ENCODE results near the gene VDAC2. TPM values are rescaled to one million over a fixed set of nuclear protein-coding genes. Genes with fewer than 3 reads are reported as not detected.

The VDAC2 gene
- total and polyA plus RNA-seq, 2 experiments from 2014 or later, result 242 to 311 TPM

DNA sequence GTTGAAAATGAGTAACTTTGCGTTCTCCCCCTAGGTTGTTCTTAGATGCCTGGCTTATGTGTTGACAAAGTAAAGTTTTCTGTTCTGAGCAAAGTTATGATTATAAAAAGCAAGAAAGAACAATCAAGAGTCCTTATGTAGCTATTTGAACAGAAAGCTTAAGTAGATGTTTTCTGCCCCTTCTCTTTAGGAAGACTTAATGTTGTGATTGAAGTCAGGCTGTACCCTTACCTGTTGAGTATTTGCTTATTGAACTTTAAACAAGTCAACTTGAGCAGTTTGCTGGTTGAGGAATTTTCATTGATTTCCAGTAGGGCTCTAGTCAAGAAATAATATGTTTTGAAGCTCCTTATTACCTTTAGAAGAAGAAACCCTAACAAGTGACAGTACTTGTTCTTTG is 33.9 kb upstream of the VDAC2 start (continued):
- no peak for TF ChIP-seq CREB1 (CRISPR knock-in tag; IDR thresholded peaks at IDR 0.05; ENCODE audit: low read depth)
- TF ChIP-seq, protein P1, sequence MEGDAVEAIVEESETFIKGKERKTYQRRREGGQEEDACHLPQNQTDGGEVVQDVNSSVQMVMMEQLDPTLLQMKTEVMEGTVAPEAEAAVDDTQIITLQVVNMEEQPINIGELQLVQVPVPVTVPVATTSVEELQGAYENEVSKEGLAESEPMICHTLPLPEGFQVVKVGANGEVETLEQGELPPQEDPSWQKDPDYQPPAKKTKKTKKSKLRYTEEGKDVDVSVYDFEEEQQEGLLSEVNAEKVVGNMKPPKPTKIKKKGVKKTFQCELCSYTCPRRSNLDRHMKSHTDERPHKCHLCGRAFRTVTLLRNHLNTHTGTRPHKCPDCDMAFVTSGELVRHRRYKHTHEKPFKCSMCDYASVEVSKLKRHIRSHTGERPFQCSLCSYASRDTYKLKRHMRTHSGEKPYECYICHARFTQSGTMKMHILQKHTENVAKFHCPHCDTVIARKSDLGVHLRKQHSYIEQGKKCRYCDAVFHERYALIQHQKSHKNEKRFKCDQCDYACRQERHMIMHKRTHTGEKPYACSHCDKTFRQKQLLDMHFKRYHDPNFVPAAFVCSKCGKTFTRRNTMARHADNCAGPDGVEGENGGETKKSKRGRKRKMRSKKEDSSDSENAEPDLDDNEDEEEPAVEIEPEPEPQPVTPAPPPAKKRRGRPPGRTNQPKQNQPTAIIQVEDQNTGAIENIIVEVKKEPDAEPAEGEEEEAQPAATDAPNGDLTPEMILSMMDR (conservative IDR thresholded peaks at IDR 0.05; ENCODE audit: low read depth in 2 of 2), result no peak

DNA sequence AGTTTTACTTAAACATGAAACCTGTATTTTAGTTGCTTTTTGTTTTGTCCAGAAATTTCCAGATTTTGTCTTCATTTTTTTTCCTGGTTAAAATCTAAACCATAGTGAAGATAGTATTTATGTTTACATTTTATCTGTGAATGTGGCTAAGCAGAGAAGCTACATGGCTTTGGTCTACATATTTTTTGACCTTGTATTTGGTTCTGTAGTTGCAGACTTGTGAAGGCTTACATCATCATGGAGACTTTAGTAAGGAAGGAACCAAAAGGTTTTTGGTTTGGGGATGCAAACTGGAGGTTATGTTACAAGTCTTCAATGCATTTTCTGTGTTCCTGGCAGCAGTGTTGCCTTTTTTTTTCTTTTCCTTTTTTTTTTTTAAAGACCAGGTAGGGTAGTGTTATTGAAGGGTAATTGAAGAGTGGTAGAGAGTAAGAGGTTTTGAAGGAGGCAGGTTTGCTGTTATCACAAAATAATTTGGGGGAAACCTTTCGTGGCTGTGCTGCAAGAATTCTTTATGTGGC is 30.9 kb upstream of the VDAC2 start:
- no peak overlapping the region for H3K27ac ChIP-seq (ENCODE audit: low read depth)
- H3K4me3 Mint-ChIP-seq, result no peak overlapping the region
- H3K9me2 ChIP-seq (ENCODE audit: insufficient read depth), result no peaks in the 10 kb centered on the region
- H3K4me1 Mint-ChIP-seq, result no peaks in the 10 kb centered on the region
- H2AFZ ChIP-seq, result no peak overlapping the region
- no peaks in the 10 kb centered on the region for H3F3A ChIP-seq (replicated peaks; ENCODE audit: low read depth)
- H3K4me3 ChIP-seq, result no peak overlapping the region
- no peaks in the 10 kb centered on the region for H3K27me3 ChIP-seq (ENCODE audit: insufficient read depth)
- H3K9me3 Mint-ChIP-seq, result no peaks in the 10 kb centered on the region
- no peak for ATAC-seq
- H3K4me2 ChIP-seq, result no peak overlapping the region
- H4K20me1 ChIP-seq (replicated peaks; ENCODE audit: insufficient read depth), result no peaks in the 10 kb centered on the region; the same call in 1 of the 2 replicates
- 0 out of 3 replicates have a peak, but pooled peaks cover 4% of the 10 kb centered on the region for H3K36me3 Mint-ChIP-seq (ENCODE audit: low read depth)
- H3K27ac Mint-ChIP-seq, result no peak overlapping the region
- no peaks in the 10 kb centered on the region for H3K27me3 Mint-ChIP-seq (ENCODE audit: insufficient read depth, low read depth, poor library complexity)
- no peak for DNase-seq (ENCODE audit: low spot score)
- H3K36me3 ChIP-seq (ENCODE audit: insufficient read depth), result no peaks in the 10 kb centered on the region
- no peaks in the 10 kb centered on the region for H3K79me2 ChIP-seq (replicated peaks; ENCODE audit: insufficient read depth)
- H3K4me1 ChIP-seq (ENCODE audit: insufficient read depth), result no peaks in the 10 kb centered on the region
- TF ChIP-seq ZNF114 (CRISPR knock-in tag; IDR thresholded peaks at IDR 0.05), result no peak
- no peak for TF ChIP-seq ZNF331 (CRISPR knock-in tag; IDR thresholded peaks at IDR 0.05; ENCODE audit: low read depth)
- TF ChIP-seq, protein P2, sequence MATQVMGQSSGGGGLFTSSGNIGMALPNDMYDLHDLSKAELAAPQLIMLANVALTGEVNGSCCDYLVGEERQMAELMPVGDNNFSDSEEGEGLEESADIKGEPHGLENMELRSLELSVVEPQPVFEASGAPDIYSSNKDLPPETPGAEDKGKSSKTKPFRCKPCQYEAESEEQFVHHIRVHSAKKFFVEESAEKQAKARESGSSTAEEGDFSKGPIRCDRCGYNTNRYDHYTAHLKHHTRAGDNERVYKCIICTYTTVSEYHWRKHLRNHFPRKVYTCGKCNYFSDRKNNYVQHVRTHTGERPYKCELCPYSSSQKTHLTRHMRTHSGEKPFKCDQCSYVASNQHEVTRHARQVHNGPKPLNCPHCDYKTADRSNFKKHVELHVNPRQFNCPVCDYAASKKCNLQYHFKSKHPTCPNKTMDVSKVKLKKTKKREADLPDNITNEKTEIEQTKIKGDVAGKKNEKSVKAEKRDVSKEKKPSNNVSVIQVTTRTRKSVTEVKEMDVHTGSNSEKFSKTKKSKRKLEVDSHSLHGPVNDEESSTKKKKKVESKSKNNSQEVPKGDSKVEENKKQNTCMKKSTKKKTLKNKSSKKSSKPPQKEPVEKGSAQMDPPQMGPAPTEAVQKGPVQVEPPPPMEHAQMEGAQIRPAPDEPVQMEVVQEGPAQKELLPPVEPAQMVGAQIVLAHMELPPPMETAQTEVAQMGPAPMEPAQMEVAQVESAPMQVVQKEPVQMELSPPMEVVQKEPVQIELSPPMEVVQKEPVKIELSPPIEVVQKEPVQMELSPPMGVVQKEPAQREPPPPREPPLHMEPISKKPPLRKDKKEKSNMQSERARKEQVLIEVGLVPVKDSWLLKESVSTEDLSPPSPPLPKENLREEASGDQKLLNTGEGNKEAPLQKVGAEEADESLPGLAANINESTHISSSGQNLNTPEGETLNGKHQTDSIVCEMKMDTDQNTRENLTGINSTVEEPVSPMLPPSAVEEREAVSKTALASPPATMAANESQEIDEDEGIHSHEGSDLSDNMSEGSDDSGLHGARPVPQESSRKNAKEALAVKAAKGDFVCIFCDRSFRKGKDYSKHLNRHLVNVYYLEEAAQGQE (IDR thresholded peaks at IDR 0.05; ENCODE audit: unreplicated experiment), result no peak
- TF ChIP-seq, protein P3, sequence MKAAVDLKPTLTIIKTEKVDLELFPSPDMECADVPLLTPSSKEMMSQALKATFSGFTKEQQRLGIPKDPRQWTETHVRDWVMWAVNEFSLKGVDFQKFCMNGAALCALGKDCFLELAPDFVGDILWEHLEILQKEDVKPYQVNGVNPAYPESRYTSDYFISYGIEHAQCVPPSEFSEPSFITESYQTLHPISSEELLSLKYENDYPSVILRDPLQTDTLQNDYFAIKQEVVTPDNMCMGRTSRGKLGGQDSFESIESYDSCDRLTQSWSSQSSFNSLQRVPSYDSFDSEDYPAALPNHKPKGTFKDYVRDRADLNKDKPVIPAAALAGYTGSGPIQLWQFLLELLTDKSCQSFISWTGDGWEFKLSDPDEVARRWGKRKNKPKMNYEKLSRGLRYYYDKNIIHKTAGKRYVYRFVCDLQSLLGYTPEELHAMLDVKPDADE (IDR thresholded peaks at IDR 0.05), result no peak
- TF ChIP-seq, protein P1 (conservative IDR thresholded peaks at IDR 0.05; ENCODE audit: low read depth in 2 of 2), result no peak
- no peak for TF ChIP-seq JUNB (IDR thresholded peaks at IDR 0.05; ENCODE audit: unreplicated experiment)
- TF ChIP-seq, protein P4, sequence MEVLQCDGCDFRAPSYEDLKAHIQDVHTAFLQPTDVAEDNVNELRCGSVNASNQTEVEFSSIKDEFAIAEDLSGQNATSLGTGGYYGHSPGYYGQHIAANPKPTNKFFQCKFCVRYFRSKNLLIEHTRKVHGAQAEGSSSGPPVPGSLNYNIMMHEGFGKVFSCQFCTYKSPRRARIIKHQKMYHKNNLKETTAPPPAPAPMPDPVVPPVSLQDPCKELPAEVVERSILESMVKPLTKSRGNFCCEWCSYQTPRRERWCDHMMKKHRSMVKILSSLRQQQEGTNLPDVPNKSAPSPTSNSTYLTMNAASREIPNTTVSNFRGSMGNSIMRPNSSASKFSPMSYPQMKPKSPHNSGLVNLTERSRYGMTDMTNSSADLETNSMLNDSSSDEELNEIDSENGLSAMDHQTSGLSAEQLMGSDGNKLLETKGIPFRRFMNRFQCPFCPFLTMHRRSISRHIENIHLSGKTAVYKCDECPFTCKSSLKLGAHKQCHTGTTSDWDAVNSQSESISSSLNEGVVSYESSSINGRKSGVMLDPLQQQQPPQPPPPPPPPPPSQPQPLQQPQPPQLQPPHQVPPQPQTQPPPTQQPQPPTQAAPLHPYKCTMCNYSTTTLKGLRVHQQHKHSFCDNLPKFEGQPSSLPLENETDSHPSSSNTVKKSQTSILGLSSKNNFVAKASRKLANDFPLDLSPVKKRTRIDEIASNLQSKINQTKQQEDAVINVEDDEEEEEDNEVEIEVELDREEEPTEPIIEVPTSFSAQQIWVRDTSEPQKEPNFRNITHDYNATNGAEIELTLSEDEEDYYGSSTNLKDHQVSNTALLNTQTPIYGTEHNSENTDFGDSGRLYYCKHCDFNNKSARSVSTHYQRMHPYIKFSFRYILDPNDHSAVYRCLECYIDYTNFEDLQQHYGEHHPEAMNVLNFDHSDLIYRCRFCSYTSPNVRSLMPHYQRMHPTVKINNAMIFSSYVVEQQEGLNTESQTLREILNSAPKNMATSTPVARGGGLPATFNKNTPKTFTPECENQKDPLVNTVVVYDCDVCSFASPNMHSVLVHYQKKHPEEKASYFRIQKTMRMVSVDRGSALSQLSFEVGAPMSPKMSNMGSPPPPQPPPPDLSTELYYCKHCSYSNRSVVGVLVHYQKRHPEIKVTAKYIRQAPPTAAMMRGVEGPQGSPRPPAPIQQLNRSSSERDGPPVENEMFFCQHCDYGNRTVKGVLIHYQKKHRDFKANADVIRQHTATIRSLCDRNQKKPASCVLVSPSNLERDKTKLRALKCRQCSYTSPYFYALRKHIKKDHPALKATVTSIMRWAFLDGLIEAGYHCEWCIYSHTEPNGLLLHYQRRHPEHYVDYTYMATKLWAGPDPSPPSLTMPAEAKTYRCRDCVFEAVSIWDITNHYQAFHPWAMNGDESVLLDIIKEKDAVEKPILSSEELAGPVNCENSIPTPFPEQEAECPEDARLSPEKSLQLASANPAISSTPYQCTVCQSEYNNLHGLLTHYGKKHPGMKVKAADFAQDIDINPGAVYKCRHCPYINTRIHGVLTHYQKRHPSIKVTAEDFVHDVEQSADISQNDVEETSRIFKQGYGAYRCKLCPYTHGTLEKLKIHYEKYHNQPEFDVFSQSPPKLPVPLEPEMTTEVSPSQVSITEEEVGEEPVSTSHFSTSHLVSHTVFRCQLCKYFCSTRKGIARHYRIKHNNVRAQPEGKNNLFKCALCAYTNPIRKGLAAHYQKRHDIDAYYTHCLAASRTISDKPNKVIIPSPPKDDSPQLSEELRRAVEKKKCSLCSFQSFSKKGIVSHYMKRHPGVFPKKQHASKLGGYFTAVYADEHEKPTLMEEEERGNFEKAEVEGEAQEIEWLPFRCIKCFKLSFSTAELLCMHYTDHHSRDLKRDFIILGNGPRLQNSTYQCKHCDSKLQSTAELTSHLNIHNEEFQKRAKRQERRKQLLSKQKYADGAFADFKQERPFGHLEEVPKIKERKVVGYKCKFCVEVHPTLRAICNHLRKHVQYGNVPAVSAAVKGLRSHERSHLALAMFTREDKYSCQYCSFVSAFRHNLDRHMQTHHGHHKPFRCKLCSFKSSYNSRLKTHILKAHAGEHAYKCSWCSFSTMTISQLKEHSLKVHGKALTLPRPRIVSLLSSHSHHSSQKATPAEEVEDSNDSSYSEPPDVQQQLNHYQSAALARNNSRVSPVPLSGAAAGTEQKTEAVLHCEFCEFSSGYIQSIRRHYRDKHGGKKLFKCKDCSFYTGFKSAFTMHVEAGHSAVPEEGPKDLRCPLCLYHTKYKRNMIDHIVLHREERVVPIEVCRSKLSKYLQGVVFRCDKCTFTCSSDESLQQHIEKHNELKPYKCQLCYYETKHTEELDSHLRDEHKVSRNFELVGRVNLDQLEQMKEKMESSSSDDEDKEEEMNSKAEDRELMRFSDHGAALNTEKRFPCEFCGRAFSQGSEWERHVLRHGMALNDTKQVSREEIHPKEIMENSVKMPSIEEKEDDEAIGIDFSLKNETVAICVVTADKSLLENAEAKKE (CRISPR knock-in tag; IDR thresholded peaks at IDR 0.05), result no peak
- no peak for TF ChIP-seq EZH2phosphoT487 (IDR thresholded peaks at IDR 0.05; ENCODE audit: unreplicated experiment)
- TF ChIP-seq POLR2AphosphoS5 (IDR thresholded peaks at IDR 0.05; ENCODE audit: low read depth), result no peak

Data from GM23338 (cell line).